Endothelial cell of umbilical vein (primary cell): ENCODE data around the gene CHPF2. TPM values are rescaled to one million over a fixed set of nuclear protein-coding genes. Genes with fewer than 3 reads are reported as not detected.

Source experiments
- BruUV-seq: library from RNA; stranded (reverse); fragments of 400-500 nt; replicated peaks from 2 replicates; lab custom pipeline; 2021; lab: Mats Ljungman, UMichigan
- CTCF ChIA-PET: fragments of 300-600, 350-600 bp; sonication (Branson Sonifier 250); formaldehyde crosslinking; loops from one replicate; lab custom pipeline; 2021; ENCODE audit warnings: antibody characterized with exemption, inconsistent platforms; lab: Charles Lee
- POLR2A ChIA-PET: fragments of 300-600, 350-600 bp; sonication (Branson Sonifier 250); formaldehyde crosslinking; loops from one replicate; lab custom pipeline; 2021; ENCODE audit warnings: antibody characterized with exemption, inconsistent platforms; lab: Charles Lee
- DNase-seq: peaks from one replicate; pipeline ENCODE4 v3.0.0-alpha.2; 2011; ENCODE audit warnings: low read depth, low spot score
- FAIRE-seq: peaks from 2 replicates; lab custom pipeline; 2011; peaks lifted over from hg19 to GRCh38; lab: Jason Lieb, UNC
- H2AFZ ChIP-seq: 2 replicates; pipeline ENCODE4 v1.6.0; 2012; ENCODE audit warnings: low read depth, low read length, control low read depth, inconsistent platforms
- H3K27ac ChIP-seq: 2 replicates; pipeline ENCODE4 v1.5.1; 2011; ENCODE audit warnings: low read depth, mild to moderate bottlenecking, control low read depth, low read length, moderate library complexity; ENCODE audit not compliant: insufficient read depth
- H3K27me3 ChIP-seq, 2 experiments: 2 replicates each; pipeline versions ENCODE4 v1.6.0 to v1.6.1; 2011; ENCODE audit warnings: low read length in 2 of 2, mixed read lengths in 1 of 2; ENCODE audit not compliant: control insufficient read depth in 2 of 2, insufficient read depth in 2 of 2
- H3K36me3 ChIP-seq, 2 experiments: 2 replicates in 1 of 2; 3 replicates in 1 of 2; pipeline ENCODE4 v1.5.1; 2011; ENCODE audit warnings: low read length in 2 of 2, mild to moderate bottlenecking in 1 of 2, moderate library complexity in 1 of 2; ENCODE audit not compliant: control insufficient read depth in 2 of 2, insufficient read depth in 2 of 2; ENCODE audit errors: extremely low read depth in 1 of 2
- H3K4me1 ChIP-seq: 3 replicates; pipeline ENCODE4 v1.5.1; 2011; ENCODE audit warnings: mild to moderate bottlenecking, low read length; ENCODE audit not compliant: control insufficient read depth, insufficient read depth; ENCODE audit errors: extremely low read depth
- H3K4me2 ChIP-seq: 2 replicates; pipeline ENCODE4 v1.6.1; 2011; ENCODE audit warnings: low read length, control low read depth, mixed read lengths; ENCODE audit not compliant: insufficient read depth
- H3K4me3 ChIP-seq, 3 experiments: fragments of 200-600 bp in 1 of 3; sonication (generic), shearing (Covaris generic) in 1 of 3; replicated peaks in 1 of 3; 2 replicates each; pipeline ENCODE4 v1.5.1; 2011 to 2016; ENCODE audit warnings: control low read depth in 3 of 3, low read length in 3 of 3, mild to moderate bottlenecking in 2 of 3, inconsistent platforms in 1 of 3, low read depth in 1 of 3, moderate library complexity in 1 of 3; ENCODE audit not compliant: insufficient read depth in 1 of 3
- H3K79me2 ChIP-seq: 2 replicates; pipeline ENCODE4 v1.6.0; 2012; ENCODE audit warnings: low read length, inconsistent platforms; ENCODE audit not compliant: control insufficient read depth, insufficient read depth
- H3K9ac ChIP-seq: replicated peaks from 2 replicates; pipeline ENCODE3; 2011; ENCODE audit warnings: low read length, control low read depth; ENCODE audit not compliant: insufficient read depth; ENCODE audit errors: extremely low read depth
- H3K9me1 ChIP-seq: replicated peaks from 3 replicates; pipeline ENCODE4 v1.6.0; 2011; ENCODE audit warnings: mild to moderate bottlenecking, low read length; ENCODE audit not compliant: control insufficient read depth, insufficient read depth; ENCODE audit errors: extremely low read depth
- H3K9me3 ChIP-seq: replicated peaks from 2 replicates; pipeline ENCODE4 v1.5.1; 2012; ENCODE audit warnings: low read length, inconsistent platforms; ENCODE audit not compliant: control insufficient read depth, insufficient read depth
- H4K20me1 ChIP-seq: replicated peaks from 2 replicates; pipeline ENCODE3; 2011; ENCODE audit warnings: mild to moderate bottlenecking, low read length; ENCODE audit not compliant: control insufficient read depth, insufficient read depth; ENCODE audit errors: extremely low read depth
- EZH2 ChIP-seq: IDR thresholded peaks from 2 replicates; pipeline ENCODE4 v1.6.1; 2012; ENCODE audit warnings: borderline replicate concordance, low read depth, mild to moderate bottlenecking, moderate library complexity, low read length, inconsistent platforms; ENCODE audit not compliant: severe bottlenecking
- FOS ChIP-seq: IDR thresholded peaks from 2 replicates; pipeline ENCODE4 v1.6.1; 2011; ENCODE audit warnings: mild to moderate bottlenecking, low read length, moderate library complexity, borderline replicate concordance; ENCODE audit not compliant: insufficient read depth
- GATA2 ChIP-seq: IDR thresholded peaks from 2 replicates; pipeline ENCODE4 v1.7.0; 2011; ENCODE audit warnings: low read depth, mild to moderate bottlenecking, moderate library complexity, mixed read lengths, low read length; ENCODE audit not compliant: insufficient read length, insufficient read depth
- JUN ChIP-seq: IDR thresholded peaks from 2 replicates; pipeline ENCODE4 v1.6.1; 2011; ENCODE audit warnings: borderline replicate concordance, low read depth; ENCODE audit not compliant: insufficient read length, insufficient read depth
- MYC ChIP-seq: IDR thresholded peaks from one replicate; pipeline ENCODE4 v1.6.1; 2011; ENCODE audit warnings: mild to moderate bottlenecking, low read depth, low read length
- POLR2A ChIP-seq: IDR thresholded peaks from 2 replicates; pipeline ENCODE4 v1.6.1; 2012; ENCODE audit warnings: low read depth, mild to moderate bottlenecking, control low read depth, low read length
- POLR2AphosphoS5 ChIP-seq: IDR thresholded peaks from 2 replicates; pipeline ENCODE4 v1.6.1; 2012; ENCODE audit warnings: low read depth, mild to moderate bottlenecking, control low read depth, low read length, moderate library complexity; ENCODE audit not compliant: insufficient read depth
- dilution Hi-C: fragments of 300-500 bp; cut with MboI; formaldehyde crosslinking; loops from one replicate; pipeline ENCODE4 v1.15.0; 2019; ENCODE audit warnings: low sequenced_read_pairs; ENCODE audit not compliant: extremely low pct_ligation_motif_present
- intact Hi-C: fragments of 100-400 bp; cut with micrococcal nuclease; formaldehyde crosslinking; loops from one replicate; pipeline ENCODE4 v1.10.0; 2022
- polyA plus RNA-seq, 4 experiments: library from polyadenylated mRNA; depleted of rRNA in 3 of 4; stranded (reverse) in 3 of 4; unstranded in 1 of 4; fragments of >200 nt; gene quantifications; 2 replicates each; pipeline versions ENCODE4 v1.2.1 to v1.2.3, GENCODE V29; 2011 to 2012; ENCODE audit warnings: missing spikeins in 1 of 4
- total RNA-seq: library from RNA; stranded (reverse); gene quantifications from 2 replicates; pipeline ENCODE4 v1.2.3, GENCODE V29; 2021
- TF ChIP-seq, protein P1 (sequence below): IDR thresholded peaks from 2 replicates; pipeline ENCODE4 v1.6.1; 2011; ENCODE audit not compliant: insufficient read depth, insufficient read length
- TF ChIP-seq, protein P2 (sequence below), 2 donors: IDR thresholded peaks; 1 replicate in 1 of 2; 2 replicates in 1 of 2; pipeline ENCODE4 v1.5.1; 2011; ENCODE audit warnings: low read length in 2 of 2, mild to moderate bottlenecking in 2 of 2, moderate library complexity in 2 of 2, control low read depth in 1 of 2, inconsistent platforms in 1 of 2, low read depth in 1 of 2; ENCODE audit not compliant: insufficient read depth in 1 of 2; ENCODE audit errors: extremely low read depth in 1 of 2

Gene CHPF2
- total and polyA plus RNA-seq, 2 donors (not counting 3 experiments of a cell fraction or from before 2014, with no cell fraction given): 72.8 to 75.0 TPM

DNA sequence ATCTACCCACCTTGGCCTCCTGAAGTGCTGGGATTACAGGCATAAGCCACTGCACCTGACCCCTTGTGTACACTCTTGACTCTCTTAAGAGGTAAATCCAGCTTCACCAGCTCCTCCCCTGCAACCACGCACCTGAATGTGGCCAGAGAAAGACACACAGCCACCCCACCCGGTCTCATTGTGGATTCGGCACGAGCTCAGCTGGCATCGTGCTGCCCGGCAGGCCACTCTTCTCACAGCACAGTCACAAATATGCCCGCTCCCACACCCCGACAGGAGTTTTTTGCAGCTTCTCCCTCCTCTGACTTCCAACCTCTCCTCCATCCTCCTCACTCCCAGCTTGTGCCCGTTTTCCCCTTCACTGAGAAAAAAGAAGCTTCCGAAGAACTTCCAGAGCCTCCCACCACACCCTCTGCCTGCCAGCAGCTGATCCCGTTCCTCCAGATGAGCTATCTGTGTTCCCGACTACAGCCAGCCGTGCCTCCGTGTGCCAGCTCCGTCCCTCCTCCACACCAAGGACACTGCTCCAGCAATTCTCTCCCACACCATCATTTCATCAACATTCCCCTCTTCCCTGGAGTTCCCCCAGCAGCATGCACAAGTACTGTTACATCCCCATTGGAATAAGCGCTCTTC lies 24.2 kb downstream of the CHPF2 start:
- Histone ChIP-seq H4K20me1 (no peaks in the 10 kb centered on the region), H3K4me1 (no peaks in the 10 kb centered on the region), H3K27ac (no peak overlapping the region), H3K4me3 (no peak overlapping the region), H3K79me2 (no peaks in the 10 kb centered on the region), H2AFZ (no peak overlapping the region), H3K9ac (no peak overlapping the region), H3K9me3 (no peaks in the 10 kb centered on the region), H3K27me3 (peaks cover 9 to 10% of the 10 kb centered on the region in 2 experiments), H3K4me2 (no peak overlapping the region), H3K9me1 (no peaks in the 10 kb centered on the region), H3K36me3 (no peaks in the 10 kb centered on the region)
- TF ChIP-seq, protein P1, sequence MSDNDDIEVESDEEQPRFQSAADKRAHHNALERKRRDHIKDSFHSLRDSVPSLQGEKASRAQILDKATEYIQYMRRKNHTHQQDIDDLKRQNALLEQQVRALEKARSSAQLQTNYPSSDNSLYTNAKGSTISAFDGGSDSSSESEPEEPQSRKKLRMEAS: no peak
- TF ChIP-seq GATA2: no peak
- TF ChIP-seq JUN: no peak
- TF ChIP-seq EZH2: no peak
- FAIRE-seq (no peak), DNase-seq (no peak)
- CTCF ChIA-PET: interaction anchor here (1.2 to 3.2 kb wide), 3 partner anchors 13 to 133 kb away, joined by 3 to 17 read pairs (median 4); no protein-coding TSS in a partner anchor
- intact Hi-C loops: no loop called here
- BruUV-seq: no TSS peak
- POLR2A ChIA-PET: no interaction called here
- dilution Hi-C loops: no loop called here

DNA sequence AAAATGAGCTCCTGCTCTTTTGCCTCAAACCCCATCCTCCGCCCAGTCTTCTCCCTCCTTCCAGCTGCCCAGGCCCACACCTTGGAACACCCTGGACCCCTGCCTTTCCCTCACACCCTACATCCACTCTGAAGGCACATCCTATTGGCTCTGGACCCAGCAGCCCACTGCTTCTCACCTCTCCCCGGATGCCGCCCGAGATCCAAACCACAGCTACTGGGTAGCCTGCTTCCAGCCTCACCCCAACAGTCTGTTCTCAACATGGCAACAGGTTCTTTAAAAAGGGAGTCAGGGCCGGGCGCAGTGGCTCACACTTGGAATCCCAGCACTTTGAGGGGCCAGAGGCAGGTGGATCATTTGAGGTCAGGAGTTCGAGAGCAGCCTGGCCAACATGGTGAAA lies 25.7 kb downstream of the CHPF2 start:
- BruUV-seq: no TSS peak
- H3K4me2 ChIP-seq: no peak overlapping the region
- no peak overlapping the region for H3K9ac ChIP-seq
- H3K27me3 ChIP-seq: peaks cover 9 to 10% of the 10 kb centered on the region in 2 experiments
- intact Hi-C loops (no loop called here), dilution Hi-C loops (no loop called here)
- no peaks in the 10 kb centered on the region for H3K9me1 ChIP-seq
- H3K4me1 ChIP-seq: no peaks in the 10 kb centered on the region
- no peak overlapping the region for H3K4me3 ChIP-seq
- TF ChIP-seq MYC (no peak), EZH2 (no peak), POLR2AphosphoS5 (no peak), JUN (no peak), GATA2 (no peak), POLR2A (no peak), FOS (no peak)
- TF ChIP-seq, protein P1: no peak
- TF ChIP-seq, protein P2, sequence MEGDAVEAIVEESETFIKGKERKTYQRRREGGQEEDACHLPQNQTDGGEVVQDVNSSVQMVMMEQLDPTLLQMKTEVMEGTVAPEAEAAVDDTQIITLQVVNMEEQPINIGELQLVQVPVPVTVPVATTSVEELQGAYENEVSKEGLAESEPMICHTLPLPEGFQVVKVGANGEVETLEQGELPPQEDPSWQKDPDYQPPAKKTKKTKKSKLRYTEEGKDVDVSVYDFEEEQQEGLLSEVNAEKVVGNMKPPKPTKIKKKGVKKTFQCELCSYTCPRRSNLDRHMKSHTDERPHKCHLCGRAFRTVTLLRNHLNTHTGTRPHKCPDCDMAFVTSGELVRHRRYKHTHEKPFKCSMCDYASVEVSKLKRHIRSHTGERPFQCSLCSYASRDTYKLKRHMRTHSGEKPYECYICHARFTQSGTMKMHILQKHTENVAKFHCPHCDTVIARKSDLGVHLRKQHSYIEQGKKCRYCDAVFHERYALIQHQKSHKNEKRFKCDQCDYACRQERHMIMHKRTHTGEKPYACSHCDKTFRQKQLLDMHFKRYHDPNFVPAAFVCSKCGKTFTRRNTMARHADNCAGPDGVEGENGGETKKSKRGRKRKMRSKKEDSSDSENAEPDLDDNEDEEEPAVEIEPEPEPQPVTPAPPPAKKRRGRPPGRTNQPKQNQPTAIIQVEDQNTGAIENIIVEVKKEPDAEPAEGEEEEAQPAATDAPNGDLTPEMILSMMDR (IDR thresholded peaks at IDR 0.05; ENCODE audit: extremely low read depth in 1 of 2, insufficient read depth in 1 of 2, low read depth in 1 of 2, low read length in 2 of 2): no peak
- no peaks in the 10 kb centered on the region for H3K36me3 ChIP-seq
- CTCF ChIA-PET: interaction anchor here (0.8 to 3.2 kb wide), 2 partner anchors 12 to 14 kb away, joined by 4 to 17 read pairs; no protein-coding TSS in a partner anchor
- POLR2A ChIA-PET: no interaction called here
- H3K27ac ChIP-seq: no peak overlapping the region
- no peaks in the 10 kb centered on the region for H3K9me3 ChIP-seq
- no peaks in the 10 kb centered on the region for H4K20me1 ChIP-seq
- FAIRE-seq (no peak), DNase-seq (no peak)
- H2AFZ ChIP-seq: no peak overlapping the region
- H3K79me2 ChIP-seq: no peaks in the 10 kb centered on the region
